Mucosa of gallbladder (tissue), 1 donor: Measurements from ENCODE around the gene CDC6. TPM values are rescaled to one million over a fixed set of nuclear protein-coding genes. Genes with fewer than 3 reads are reported as not detected.

Experiments
- DNase-seq: peaks from one replicate; pipeline ENCODE4 v3.0.0-alpha.2; 2020; ENCODE audit warnings: low spot score
- total RNA-seq: library from RNA; stranded (reverse); gene quantifications from one replicate; pipeline ENCODE4 v1.2.1, GENCODE V29; 2021
- donor health status: DM: no; HTN: no; CAD: no.

CDC6 gene
- total RNA-seq, 1 donor from 2014 or later, result 6.8 TPM

DNA sequence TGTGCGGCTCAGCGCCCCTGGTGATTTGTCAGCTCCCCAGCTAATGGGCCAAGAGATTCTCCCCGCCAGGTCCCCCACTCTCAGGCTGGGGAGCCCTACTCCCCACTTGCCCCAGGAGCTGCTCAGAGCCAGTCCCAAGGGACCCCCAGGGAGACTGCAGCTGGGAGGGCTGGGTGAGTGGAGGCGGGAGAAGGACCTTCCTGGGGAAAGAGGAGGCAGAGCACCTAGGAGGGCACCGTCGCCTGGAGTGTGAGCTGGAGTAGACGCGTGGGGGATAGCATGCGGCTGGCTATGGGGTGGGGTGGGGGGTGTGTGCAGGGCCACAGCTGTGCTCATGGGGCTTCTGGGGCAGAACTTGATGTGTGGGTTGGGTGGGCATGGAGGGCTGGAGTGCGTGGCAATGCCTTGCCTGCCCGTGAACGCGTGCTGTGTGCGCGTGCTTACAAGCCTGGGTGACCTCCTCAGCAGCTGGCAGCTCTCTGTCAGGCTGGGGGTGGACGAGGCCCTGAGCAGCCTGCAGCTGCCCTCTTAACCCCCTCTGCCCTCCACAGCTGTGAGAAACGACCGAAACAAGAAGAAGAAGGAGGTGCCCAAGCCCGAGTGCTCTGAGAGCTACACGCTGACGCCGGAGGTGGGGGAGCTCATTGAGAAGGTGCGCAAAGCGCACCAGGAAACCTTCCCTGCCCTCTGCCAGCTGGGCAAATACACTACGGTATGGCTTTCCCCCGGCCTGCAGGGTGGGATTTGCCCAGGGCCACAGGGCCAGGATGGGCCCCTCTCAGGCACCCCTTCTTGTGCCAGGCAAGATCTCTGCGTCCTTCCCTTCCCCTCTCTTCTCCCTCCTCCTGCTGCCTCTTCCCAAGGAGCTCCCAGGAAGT lies 63.9 kb downstream of the CDC6 start:
- DNase-seq, result no peak

DNA sequence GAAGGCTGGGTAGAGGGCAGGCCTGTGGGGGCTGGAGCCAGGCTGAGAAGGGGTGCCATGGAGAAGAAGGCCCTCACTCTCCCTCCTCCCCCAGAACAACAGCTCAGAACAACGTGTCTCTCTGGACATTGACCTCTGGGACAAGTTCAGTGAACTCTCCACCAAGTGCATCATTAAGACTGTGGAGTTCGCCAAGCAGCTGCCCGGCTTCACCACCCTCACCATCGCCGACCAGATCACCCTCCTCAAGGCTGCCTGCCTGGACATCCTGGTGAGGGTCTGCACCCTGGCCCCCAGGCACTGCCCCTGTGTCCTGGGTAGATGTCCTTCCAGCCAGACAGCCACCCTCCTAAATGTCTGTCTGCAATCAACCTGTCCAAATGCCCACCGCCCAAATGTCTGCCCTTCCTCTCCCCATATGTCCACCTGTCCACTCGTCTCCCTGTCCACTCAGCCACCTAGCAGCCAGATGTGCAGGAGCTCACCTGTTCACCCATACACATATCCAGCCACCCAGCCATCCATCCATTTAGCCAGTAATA lies 64.6 kb downstream of the CDC6 start:
- DNase-seq, result no peak

DNA sequence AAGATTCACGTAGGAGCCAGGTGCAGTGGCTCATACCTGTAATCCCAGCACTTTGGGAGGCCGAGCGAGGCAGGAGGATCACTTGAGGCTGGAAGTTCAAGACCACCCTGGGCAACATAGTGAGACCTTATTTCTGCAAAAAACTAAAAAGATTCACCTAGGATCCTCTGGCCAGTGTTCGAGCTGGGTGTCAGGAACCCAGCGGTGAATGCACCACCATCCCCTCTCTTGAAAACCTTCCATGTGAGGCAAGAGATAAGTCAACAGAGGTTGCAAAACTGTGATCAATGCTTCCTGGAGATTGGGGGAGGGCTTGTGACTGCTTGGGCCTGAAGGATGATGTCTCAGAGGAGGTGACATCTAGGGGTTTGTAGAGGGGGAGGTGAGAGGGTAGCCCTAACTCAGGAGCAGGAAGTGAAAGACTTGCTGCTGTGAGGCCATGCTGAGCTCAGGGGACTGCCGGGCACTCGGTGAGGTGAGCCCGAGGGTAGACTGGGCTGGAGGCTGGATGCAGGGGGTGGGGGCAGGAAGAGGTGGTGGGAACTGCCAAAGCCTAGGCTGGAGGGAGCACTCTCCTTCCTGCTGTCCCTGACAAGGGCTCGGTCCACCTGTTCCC lies 65.2 kb downstream of the CDC6 start:
- no peak for DNase-seq

Other genes with a start within 250 kb of the CDC6 start
- 74.2 TPM for gene MED24, start 233.5 kb upstream of the CDC6 start, total RNA-seq
- 78.7 TPM for gene THRA, start 224.9 kb upstream of the CDC6 start, total RNA-seq
- 34.7 TPM for gene NR1D1, start 187.3 kb upstream of the CDC6 start, total RNA-seq
- 90.9 TPM for gene MSL1, start 165.9 kb upstream of the CDC6 start, total RNA-seq
- gene CASC3, start 147.3 kb upstream of the CDC6 start, total RNA-seq, result 78.5 TPM
- 77.2 TPM for gene RAPGEFL1, start 110.4 kb upstream of the CDC6 start, total RNA-seq
- 64.1 TPM for gene WIPF2, start 68.6 kb upstream of the CDC6 start, total RNA-seq
- 39.4 TPM for gene RARA, start 21.3 kb downstream of the CDC6 start, total RNA-seq
- 1.9 TPM for gene GJD3, start 76.9 kb downstream of the CDC6 start, total RNA-seq
- 5.2 TPM for gene TOP2A, start 130.0 kb downstream of the CDC6 start, total RNA-seq
- 351 TPM for gene IGFBP4, start 155.6 kb downstream of the CDC6 start, total RNA-seq
- 0.23 TPM for gene TNS4, start 213.7 kb downstream of the CDC6 start, total RNA-seq